ENCODE results near the gene MAPK8IP1. TPM values are rescaled to one million over a fixed set of nuclear protein-coding genes. Genes with fewer than 3 reads are reported as not detected.

The MAPK8IP1 gene
- total RNA-seq, 1 donor from 2014 or later: 3.7 TPM

GRCh38 chr11:45853332-45854219 lies 31.9 kb upstream of the MAPK8IP1 start:
- peaks cover 64% of the 10 kb centered on the region for H4K20me1 ChIP-seq (ENCODE audit: low read depth)
- H3K79me2 ChIP-seq (ENCODE audit: low read depth): peaks cover 22% of the 10 kb centered on the region
- peaks cover 10% of the 10 kb centered on the region for H3K4me1 ChIP-seq
- H3K9ac ChIP-seq: no peak overlapping the region
- no peak for TF ChIP-seq CTCF (IDR thresholded peaks at IDR 0.05)
- TF ChIP-seq EZH2 (IDR thresholded peaks at IDR 0.05): no peak
- no peak for TF ChIP-seq EZH2phosphoT487 (IDR thresholded peaks at IDR 0.05)
- DNase-seq (ENCODE audit: low spot score): no peak
- Mint-ChIP-seq H3K4me3 (no peak overlapping the region), H3K9me3 (no peaks in the 10 kb centered on the region), H3K27me3 (ENCODE audit: insufficient read depth, low read depth) (peaks cover 4% of the 10 kb centered on the region), H3K36me3 (peaks cover 5% of the 10 kb centered on the region), H3K27ac (no peak overlapping the region), H3K4me1 (peaks cover 22% of the 10 kb centered on the region)
- H3K9me3 ChIP-seq (ENCODE audit: low read depth): no peaks in the 10 kb centered on the region
- no peaks in the 10 kb centered on the region for H3K27me3 ChIP-seq
- peaks cover 7% of the 10 kb centered on the region for H3F3A ChIP-seq (ENCODE audit: low read depth)
- H3K36me3 ChIP-seq: no peaks in the 10 kb centered on the region
- H2AFZ ChIP-seq (replicated peaks): no peak overlapping the region
- no peak overlapping the region for H3K4me3 ChIP-seq
- H3K27ac ChIP-seq: no peak overlapping the region
- no peak overlapping the region for H3K4me2 ChIP-seq

- Histone ChIP-seq H3K27ac (no peak overlapping the region), H3K79me2 (ENCODE audit: low read depth) (peaks cover 11% of the 10 kb centered on the region), H3K36me3 (no peaks in the 10 kb centered on the region), H4K20me1 (ENCODE audit: low read depth) (peaks cover 62% of the 10 kb centered on the region), H2AFZ (replicated peaks) (no peak overlapping the region), H3K9ac (no peak overlapping the region), H3K27me3 (no peaks in the 10 kb centered on the region), H3K4me1 (peaks cover 17% of the 10 kb centered on the region), H3K9me3 (ENCODE audit: low read depth) (no peaks in the 10 kb centered on the region), H3K4me2 (no peak overlapping the region), H3K4me3 (no peak overlapping the region), H3F3A (ENCODE audit: low read depth) (peaks cover 7% of the 10 kb centered on the region)
- no peak overlapping the region for H3K27ac Mint-ChIP-seq
- H3K4me3 Mint-ChIP-seq: no peak overlapping the region
- no peaks in the 10 kb centered on the region for H3K9me3 Mint-ChIP-seq
- DNase-seq (ENCODE audit: low spot score): no peak
- H3K4me1 Mint-ChIP-seq: peaks cover 19% of the 10 kb centered on the region
- no peak for TF ChIP-seq EZH2 (IDR thresholded peaks at IDR 0.05)
- no peak for TF ChIP-seq CTCF (IDR thresholded peaks at IDR 0.05)
- TF ChIP-seq EZH2phosphoT487 (IDR thresholded peaks at IDR 0.05): no peak
- H3K36me3 Mint-ChIP-seq: peaks cover 5% of the 10 kb centered on the region
- H3K27me3 Mint-ChIP-seq (ENCODE audit: insufficient read depth, low read depth): no peaks in the 10 kb centered on the region
Measured at GRCh38 chr11:45855308-45855707, 30.1 kb upstream of the MAPK8IP1 start.

GRCh38 chr11:45856044-45856468 lies 29.4 kb upstream of the MAPK8IP1 start:
- no peaks in the 10 kb centered on the region for H3K27me3 ChIP-seq
- peaks cover 7% of the 10 kb centered on the region for H3F3A ChIP-seq (ENCODE audit: low read depth)
- no peak overlapping the region for H3K4me3 ChIP-seq
- H3K36me3 ChIP-seq: no peaks in the 10 kb centered on the region
- H3K27ac Mint-ChIP-seq: no peak overlapping the region
- H3K27me3 Mint-ChIP-seq (ENCODE audit: insufficient read depth, low read depth): no peaks in the 10 kb centered on the region
- H3K4me1 ChIP-seq: peaks cover 17% of the 10 kb centered on the region
- H3K9me3 Mint-ChIP-seq: no peaks in the 10 kb centered on the region
- no peaks in the 10 kb centered on the region for H3K9me3 ChIP-seq (ENCODE audit: low read depth)
- peaks cover 5% of the 10 kb centered on the region for H3K36me3 Mint-ChIP-seq
- no peak overlapping the region for H3K4me2 ChIP-seq
- no peak overlapping the region for H2AFZ ChIP-seq (replicated peaks)
- peaks cover 55% of the 10 kb centered on the region for H4K20me1 ChIP-seq (ENCODE audit: low read depth)
- peaks cover 18% of the 10 kb centered on the region for H3K4me1 Mint-ChIP-seq
- DNase-seq (ENCODE audit: low spot score): no peak
- no peak overlapping the region for H3K27ac ChIP-seq
- peaks cover 11% of the 10 kb centered on the region for H3K79me2 ChIP-seq (ENCODE audit: low read depth)
- H3K4me3 Mint-ChIP-seq: no peak overlapping the region
- TF ChIP-seq CTCF (IDR thresholded peaks at IDR 0.05) (no peak), EZH2 (IDR thresholded peaks at IDR 0.05) (no peak), EZH2phosphoT487 (IDR thresholded peaks at IDR 0.05) (no peak)
- H3K9ac ChIP-seq: no peak overlapping the region

All from neural progenitor cell (in vitro differentiated cells).